GM18907 (cell line): ENCODE results near the gene TMEM143.
A peak's percentile ranks its signal among the peaks of the same experiment; 100 is the strongest.
"Not testable (repeated sequence)": the region's sequence is repeated elsewhere in the genome, so short reads cannot be mapped to it uniquely, and the experiment has no call there.

Experiments
- ATAC-seq: cut with Tn5 transposase; IDR thresholded peaks from one replicate; pipeline ENCODE4 v1.9.1; 2021; ENCODE audit warnings: mild to moderate bottlenecking, moderate library complexity; ENCODE audit not compliant: unreplicated experiment

Gene TMEM143

DNA sequence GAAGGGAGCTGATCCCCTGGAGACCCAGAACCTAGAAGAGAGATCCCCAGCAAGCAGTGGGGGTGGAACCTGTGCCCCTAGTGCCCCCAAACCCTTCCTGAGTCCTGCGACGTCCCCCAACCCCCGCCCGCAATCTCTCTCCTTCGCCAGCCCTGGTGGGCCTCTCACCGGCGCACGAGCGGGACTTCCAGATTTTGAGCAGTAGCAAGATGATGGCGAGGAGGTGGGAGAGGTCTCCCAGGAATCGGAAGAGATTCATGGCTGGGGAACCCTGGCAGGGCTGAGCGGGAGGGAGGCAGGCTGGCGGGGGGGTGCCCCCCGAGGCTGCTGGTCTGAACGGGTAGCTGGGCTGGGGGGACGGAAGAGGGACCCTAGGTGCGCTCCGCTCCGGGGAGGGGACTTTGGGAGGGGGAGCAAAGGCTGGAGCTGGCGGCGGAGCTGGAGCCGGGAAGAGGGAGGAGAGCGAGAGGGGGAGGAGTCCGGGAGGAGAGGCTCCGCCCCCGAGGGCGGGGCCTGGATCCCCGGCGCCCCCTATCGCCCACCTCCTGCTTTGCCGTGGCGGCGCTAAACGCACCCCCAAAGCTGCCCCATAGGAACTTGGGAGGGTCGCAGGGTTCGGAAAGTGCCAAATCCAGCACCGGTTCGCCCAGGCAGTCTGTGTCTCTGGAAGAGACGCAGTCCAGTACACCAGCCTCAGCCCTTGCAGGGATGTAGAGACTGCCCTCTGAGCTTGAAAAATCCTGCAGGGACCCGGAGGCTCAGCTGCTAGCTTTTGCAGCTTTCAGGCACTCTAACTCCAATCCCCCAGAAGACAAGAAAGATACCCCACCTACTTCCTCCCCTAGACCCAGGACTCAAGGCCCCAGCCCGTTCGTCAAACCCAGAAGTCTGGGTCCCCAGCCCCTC lies 27.6 kb upstream of the TMEM143 start, which contains the start of gene KDELR1:
TSS of gene KDELR1 (minus strand) at position 452 of the 906 bp plus-strand sequence. CDS start at position 259, 193 bp downstream.
- peak; percentile 65 for ATAC-seq

DNA sequence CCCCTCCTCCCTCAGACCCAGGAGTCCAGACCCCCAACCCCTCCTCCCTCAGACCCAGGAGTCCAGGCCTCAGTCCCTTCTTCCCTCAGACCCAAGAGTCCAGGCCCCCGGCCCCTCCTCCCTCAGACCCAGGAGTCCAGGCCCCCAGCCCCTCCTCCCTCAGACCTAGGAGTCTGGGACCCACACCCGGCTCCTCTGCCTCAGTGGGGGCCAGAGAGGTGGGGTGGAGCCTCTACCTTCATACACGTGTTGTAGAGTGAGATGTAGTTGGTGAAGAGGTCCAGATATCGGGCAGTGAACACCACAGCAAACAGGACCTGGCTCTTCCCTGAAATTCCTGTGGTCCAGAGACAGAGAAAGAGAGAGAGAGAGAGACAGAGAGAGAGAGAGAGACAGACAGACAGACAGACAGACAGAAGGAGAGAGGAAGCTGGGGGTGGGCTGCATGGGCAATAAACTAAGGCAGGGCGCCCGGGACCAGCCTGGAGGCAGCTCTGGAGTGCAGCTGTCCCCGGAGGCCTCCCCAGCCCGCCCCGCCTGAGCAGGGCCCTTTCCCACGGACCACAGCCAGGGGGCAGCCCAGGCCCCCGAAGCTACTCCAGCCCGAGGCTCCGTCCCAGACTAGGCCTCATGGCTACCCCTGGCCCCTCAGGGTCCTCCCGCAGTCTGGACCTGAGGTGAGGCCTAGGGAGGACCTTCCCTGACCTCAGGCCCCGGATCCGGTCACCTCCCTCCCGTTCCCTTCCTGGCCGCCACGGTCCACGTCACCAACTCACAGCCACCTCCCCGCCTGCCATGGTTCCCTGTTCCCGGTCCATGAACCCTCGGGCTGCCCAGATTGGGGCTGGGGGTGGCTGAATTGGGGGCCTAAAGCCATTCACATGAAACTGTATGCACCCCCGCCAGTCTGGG lies 26.7 kb upstream of the TMEM143 start:
- no peak for ATAC-seq

DNA sequence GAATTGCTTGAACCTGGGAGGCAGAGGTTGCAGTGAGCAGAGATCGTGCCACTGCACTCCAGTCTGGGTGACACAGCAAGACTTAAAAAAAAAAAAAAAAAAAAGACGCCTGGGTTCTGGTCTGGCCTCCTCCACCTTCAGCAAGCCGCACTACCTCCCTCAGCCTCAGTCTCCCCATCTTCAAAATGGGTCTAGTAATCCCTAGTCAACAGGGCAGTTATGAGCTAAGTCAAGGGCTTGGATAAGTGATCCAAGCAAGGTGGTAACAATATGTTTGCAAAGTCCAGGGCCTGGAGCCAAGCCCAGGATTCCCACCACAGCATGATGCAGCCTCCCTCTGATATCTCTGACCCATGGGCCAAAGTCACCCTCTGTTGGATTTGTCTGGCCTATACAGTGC lies 23.2 kb upstream of the TMEM143 start:
- ATAC-seq: no peak

DNA sequence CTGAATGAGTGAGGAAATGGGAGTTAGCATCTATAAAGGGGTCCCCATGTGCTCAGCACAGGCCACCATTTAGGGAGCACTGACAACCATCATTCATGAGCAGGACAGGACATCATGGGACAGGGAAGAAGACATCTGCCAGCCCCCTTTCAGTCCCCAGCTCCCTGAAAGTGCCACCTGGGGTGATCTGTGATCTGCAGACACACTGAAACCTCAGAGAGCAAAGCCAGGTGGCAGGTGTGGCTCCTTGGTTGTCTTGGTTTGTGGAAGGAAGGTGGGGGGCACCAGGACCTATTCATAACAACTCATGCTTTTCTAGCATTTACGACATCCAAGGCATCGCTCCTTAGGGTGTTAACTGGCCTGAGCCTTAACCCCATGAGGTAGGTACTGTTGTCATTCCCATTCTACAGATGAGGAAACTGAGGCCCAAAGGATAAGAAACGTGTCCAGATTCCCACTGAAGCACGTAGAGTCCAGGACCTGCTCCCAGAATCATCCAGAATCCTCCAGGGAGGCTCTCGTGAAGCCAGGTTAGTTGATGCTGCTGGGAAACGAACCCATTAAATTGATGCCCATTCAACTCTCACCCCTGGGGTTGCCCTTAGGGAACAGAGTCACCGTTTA lies 21.8 kb upstream of the TMEM143 start:
- no peak for ATAC-seq

DNA sequence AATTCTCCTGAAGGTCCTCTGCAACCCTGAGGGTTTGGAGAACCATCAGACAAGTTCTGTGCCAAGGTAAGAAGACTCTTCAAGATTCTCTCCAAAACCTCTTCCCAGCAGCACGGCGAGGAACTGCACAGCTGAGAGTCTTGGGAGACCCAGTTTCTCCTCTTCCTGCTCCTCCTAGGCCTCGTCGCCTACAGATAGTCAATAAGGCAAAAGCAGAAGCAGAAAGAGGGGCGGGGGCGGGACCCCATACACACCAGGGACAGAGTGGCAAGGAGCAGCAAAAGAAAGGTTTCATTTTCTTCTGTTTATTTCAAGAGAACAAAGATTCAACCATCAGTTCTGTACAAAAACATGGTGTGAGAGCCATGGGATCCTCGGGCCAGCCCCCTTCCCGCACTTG lies 18.5 kb upstream of the TMEM143 start:
- ATAC-seq: no peak

DNA sequence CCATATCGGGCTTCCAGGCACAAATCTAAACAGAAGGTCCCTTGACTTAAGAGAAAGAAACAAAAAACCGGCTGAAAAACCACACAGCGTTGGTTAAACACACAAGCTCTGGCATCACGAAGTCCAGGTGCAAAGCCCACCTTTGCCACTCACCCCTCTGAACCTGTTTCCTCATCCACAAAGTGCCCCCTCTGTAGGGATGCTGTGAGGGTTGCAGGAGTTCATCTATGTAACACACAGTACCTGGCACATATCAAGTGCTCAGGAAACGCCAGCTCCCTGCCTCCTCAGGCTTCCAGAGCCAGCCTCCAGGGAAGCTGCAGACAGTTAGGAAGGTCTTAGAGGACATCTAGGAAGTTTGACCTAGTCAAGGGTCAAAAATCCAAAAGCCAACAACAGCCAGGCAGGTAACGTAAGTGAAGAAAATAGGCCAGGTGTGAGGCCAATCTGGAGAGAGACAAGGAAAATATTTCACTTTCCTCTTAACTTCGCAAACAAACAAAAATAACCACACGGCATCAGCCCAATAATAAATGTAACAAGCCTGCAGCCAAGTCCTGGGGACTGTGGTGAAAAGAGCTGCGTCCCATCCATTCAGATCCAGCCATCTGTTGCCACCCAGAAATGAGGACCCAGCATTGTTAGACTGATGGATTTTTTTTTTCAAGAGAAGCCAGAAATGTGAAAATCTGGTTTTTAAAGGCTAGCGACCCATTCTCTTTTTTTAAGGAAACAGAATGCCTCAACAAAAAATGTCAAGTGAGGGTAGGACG lies 17.6 kb upstream of the TMEM143 start:
- no peak for ATAC-seq

DNA sequence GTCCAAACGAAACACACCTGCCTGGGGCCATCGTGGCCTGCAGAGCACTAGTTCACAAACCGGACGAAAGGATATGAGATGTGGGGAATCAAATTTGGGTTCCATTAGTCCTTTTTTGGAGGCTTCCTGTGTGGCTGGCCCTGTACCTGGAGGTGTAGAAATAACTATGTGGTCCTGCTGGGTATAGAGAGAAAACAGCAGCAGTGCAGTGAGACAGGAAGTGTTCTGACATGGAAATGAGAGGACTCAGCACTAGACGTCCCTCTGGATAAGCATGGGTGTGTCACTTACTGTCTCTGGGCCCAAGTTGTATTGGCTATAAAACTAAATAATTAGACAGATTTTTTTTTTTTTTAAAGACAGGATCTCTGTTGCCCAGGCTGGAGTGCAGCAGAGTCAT lies 15.3 kb upstream of the TMEM143 start:
- ATAC-seq: no peak

DNA sequence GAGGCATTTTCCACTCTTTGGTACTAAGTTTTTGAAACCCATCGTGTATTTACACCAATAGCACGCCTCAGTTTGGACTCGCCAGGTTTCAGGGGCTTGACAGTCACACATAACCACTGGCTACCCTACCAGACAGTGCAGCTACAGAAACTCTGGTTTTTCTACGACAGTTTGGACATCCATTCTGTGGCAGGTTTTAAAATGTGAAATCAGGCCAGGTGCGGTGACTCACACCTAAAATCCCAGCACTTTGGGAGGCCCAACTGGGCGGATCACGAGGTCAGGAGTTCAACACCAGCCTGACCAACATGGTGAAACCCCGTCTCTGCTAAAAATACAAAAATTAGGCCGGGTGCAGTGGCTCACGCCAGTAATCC lies 14.4 kb upstream of the TMEM143 start:
- ATAC-seq: no peak

DNA sequence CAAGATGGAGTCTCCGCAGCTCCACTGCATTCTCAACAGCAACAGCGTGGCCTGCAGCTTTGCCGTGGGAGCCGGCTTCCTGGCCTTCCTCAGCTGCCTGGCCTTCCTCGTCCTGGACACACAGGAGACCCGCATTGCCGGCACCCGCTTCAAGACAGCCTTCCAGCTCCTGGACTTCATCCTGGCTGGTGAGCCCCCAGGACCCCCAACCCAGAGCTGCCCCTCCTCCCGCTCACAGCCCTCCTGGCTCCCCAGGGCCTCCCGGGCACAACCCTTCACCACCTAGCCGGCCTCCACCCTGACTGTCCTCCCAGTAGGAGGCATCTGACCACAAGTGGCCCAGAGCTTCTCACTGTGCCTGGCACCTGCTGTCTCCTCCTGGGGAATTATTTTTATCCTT lies 9.8 kb upstream of the TMEM143 start:
- no peak for ATAC-seq

DNA sequence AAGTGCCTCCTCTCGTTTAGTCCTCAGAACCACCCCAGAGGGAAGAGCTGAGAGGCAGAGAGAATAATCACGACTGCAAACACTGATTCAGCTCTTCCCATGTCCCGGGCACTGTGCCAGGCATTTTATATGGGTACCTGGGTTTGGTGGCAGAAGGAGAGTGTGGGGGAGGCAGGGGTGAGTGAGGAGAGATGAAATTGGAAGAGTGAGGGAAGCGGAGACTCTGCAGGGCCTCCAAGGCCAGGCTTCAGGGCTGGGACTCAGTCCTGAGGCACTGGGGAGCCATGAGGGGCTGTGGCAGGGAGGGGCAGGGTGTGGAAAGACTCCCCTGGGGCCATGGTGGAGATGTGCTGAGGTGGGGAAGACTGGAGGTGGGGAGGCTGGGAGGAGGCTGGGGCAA lies 9.2 kb upstream of the TMEM143 start:
- no peak for ATAC-seq

DNA sequence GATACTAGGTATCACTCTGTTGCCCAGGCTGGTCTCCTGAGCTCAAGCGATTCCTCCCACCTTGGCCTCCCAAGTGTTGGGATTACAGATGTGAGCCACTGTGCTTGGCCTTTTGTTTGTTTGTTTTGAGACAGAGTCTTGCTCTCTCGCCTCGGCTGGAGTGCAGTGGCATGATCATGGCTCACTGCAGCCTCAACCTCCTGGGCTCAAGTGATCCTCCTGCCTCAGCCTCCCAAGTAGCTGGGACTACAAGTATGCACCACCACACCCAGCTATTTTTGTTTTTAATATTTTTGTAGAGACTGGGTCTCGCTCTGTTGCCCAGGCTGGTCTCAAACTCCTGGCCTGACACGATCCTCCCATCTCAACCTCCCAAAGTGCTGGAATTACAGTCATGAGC lies 8.0 kb upstream of the TMEM143 start:
- not testable (repeated sequence) for ATAC-seq

DNA sequence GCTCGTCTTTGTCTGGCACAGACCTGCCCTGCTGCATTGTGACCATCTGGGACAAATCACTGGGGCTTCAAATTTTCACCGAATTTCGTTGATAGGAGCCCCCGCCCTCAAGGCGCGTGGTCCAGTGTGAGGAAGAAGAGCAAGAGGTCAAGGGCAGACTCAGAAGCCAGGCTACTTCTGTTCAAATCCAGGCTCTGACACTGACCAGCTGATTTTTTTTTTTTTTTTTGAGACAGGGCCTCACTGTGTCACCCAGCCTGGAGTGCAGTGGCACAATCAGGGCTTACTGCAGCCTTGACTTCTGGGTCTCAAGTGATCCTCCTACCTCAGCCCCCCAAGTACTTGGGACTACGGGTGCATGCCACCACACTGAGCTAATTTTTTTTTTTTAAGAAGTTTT lies 7.6 kb upstream of the TMEM143 start:
- ATAC-seq: no peak

DNA sequence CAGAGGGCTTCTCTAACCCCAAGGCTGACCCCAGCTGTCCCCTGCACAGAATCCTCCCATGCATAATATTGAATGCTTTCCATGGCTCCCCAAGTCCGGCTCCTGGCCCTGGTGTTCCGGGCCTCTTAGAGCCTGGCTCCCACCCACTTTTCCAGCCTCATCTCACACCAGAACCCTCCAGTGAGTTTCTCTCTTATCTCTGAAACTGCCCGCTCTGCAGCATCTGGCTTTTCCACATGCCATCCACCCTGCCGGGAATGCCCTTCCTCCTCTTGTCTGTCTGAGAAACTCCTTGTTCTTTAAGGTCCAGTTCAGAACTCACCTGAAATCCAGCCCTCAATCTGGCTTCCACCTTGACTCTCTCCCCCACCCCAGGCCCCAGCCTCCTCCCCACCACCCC lies 7.2 kb upstream of the TMEM143 start:
- ATAC-seq: no peak

DNA sequence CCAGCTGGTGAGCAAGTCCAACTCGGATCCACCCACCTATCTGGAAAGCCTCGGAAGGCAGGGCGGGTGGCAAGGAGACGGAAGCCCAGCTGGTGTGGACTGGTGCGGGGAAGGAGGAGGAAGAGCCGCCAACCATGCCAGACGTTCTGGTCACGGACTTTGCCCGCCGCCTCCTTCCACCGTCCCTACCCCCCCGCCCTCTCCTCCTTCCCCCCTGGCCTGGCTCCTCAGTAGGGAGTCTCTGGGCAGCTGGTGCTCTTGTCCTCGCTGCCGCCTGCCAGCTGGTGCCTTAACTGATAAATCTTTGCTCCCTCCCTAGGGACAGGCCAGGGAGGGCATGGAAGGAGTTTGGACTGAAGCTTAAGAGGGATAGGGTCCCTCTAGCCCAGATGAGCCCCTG lies 5.2 kb upstream of the TMEM143 start:
- ATAC-seq: no peak

DNA sequence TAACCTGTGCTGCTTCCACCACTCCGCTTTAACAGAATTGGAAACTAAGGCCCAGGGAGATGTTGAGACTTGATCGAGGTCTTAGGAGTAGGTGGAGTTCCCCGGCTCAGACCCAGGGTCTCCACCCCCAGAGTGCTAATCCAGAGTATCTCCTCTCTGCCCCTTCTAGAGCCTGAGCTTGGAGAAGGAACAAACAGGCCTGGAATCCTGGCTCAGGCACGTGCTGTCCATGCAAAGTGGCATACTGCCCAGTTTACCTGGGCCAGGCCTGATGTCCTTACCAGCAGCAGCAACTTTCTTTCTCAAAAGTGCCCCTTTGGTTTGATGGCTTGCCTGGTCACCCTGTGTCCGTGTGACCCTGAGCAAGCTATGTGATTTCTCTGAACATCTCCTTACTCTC lies 4.1 kb upstream of the TMEM143 start:
- ATAC-seq: no peak

DNA sequence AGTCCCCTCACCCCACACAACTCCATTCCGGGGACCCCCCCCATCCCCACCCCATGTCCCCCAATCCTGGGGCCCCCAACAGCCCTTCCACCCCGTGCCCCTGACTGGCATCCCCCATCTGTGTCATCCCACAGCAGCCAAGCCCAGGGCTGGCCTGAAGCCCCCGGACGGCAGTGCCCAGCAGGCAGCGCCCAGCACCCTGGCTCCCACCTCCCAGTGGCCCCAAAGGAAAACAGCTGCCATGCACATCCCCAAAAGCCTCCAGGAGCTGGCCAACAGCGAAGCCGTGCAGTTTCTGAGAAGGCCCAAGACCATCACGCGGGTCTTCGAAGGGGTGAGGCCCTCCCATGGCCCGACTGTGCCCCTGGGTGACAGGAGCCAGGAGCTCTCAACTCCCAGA lies 1.9 kb upstream of the TMEM143 start:
- no peak for ATAC-seq

DNA sequence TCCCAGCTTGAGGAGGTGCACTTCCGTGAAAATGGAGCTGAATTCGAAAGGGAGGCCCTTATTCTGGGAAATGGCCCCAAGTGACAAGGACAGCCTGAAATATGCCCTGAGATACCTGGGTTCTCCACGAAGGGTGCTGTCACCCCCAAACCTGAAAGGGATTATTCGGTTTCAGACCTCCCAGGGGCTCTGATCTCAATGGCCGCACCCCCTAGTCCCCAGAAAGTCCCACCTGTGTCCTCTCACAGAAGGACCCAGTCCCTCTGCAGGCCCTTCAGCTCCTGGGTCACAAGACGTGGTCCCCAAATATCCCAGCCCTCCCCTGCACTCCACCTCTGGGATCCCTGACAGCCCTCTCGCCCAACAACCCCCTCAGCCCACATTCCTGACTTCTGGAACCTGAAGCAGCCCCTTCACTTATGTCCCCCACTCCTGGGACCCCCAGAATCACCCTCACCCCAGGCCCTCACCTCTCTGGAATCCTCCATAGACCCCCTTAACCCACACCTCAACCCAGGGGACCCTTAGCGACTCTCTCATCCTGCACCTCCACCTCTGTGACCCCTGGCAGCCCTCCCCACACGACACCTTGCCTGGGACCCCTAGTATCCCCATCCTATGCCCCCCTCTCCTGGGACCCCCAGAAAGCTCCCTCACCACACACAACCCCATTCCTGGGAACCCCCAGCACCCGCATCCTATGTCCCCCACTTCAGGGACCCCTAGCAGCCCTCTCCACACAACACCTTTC lies 1.0 kb upstream of the TMEM143 start:
- peak; percentile 2 for ATAC-seq

DNA sequence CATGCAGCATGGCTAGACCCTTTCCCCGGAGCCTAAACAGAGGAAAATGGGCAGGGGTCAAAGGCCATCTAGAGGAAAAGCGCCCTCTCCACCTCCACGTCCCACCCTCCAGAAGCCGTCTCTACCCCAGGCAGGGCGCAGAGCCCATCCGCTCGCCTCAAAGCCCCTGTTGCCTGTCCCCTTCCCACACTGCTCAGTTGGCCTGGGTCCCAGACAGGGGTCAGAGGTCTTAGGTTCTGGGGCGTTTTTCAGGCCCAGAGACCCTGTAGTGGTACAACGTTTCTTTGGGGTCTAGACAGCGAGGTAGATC lies 285 bp downstream of the TMEM143 start:
- peak; percentile 26 for ATAC-seq

DNA sequence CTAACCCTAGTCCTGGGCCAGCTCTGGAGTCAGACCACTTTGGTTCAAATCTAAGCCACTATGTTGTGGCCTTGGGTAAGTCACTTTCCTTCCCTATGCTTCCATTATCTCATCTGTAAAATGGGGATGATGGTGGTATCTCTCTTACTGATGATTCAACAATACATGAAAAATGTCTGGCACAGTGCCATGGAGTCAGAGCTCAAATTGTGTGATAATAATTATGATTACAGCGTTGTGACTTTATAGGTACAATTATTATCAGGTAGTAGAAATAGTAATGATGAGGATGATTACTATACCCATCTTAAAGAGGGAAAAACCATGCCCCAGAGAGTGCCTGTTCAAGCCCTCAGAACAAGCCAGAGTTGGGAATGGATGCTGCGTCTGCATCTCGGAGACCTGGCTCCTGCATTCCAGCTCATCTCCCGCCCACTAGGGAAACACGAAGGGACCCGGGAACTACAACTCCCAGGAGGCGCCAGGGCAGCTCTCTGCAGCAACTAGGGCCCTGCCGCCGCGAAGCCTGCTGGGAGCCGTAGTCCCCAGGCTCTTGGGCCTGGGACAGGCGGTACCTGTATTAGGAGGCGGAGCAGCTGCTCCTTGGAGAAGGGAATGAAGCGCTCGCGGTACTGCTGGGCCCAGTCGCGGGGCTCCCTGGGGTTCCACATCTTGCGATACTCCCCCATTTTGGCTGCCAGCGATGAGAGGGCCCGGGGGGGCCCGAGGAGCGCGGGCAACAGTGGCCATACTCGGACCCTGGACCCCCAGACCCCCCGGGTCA lies 832 bp downstream of the TMEM143 start:
- peak; percentile 52 for ATAC-seq
